Ramos (cell line): ENCODE data around the gene ACBD4.

Experiments used
- in situ Hi-C: fragments of 300-500 bp; cut with MboI; formaldehyde crosslinking; loops from one replicate; pipeline ENCODE4 v1.14.3; 2022; ENCODE audit warnings: low sequenced_read_pairs; ENCODE audit not compliant: unreplicated experiment

Gene ACBD4

GRCh38 chr17:45171338-45172231, 36.1 kb downstream of the ACBD4 start:
- in situ Hi-C loops: no loop called here

DNA sequence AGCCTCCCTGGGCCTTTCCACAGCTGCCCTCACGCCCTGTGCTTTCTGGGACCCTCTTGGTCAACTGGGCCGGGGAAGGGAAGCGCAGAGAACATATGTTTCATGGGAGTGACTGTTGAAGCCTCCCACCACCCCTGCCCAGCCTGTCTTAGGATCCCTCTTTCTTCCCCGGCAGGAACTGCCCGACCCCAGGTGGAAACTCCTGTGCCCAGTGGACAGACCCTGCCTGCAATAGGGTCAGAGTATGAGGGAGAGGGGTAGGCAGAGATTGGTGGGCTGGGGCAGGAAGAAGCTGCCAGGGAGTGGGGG, 36.7 kb downstream of the ACBD4 start:
- in situ Hi-C loops: no loop called here

DNA sequence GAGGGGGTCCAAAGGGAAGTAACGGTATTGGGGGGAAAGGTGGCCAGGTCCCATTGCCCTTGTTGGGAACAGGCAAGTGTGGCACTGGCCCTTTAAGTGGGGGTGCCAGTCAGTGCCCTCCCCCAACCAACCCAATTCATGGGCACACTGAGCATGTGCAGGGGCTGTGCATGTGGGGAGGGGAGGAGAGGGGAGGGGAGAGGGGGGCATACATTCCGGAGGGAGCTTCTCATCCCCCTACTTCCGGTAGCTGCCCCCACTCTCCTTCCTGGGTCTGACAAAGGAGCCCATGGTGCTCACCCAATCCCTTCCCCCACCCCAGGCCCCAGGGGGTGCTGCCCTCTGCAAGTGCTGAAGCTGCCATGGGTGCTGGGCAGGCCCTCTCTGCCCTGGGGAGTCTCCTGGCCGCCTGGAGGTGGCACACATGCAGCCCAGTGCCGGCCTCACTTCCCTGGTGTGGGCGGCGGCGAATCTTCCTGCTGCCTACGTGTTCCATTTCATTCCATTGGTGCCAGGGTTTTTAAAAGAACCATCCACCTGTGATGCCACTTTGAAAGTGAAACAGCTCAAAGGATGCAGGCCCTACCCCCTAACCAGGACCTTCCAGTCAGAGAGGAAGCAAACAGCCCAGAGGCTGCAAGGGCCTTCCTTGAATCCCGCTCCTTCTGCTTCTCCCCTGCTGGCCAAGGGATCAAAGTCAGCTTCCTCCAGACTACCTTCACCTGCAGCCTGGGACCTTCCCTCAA, 37.2 kb downstream of the ACBD4 start:
- in situ Hi-C loops: no loop called here

GRCh38 chr17:45175759-45176115, 40.2 kb downstream of the ACBD4 start:
- in situ Hi-C loops: no loop called here

GRCh38 chr17:45177563-45177962, 42.1 kb downstream of the ACBD4 start:
- in situ Hi-C loops: no loop called here

- in situ Hi-C loops: no loop called here
Observed at GRCh38 chr17:45184144-45184543, 48.7 kb downstream of the ACBD4 start.

- in situ Hi-C loops: no loop called here
Observed at GRCh38 chr17:45186801-45187354, 51.4 kb downstream of the ACBD4 start.

GRCh38 chr17:45189009-45189408, 53.5 kb downstream of the ACBD4 start:
- in situ Hi-C loops: no loop called here

DNA sequence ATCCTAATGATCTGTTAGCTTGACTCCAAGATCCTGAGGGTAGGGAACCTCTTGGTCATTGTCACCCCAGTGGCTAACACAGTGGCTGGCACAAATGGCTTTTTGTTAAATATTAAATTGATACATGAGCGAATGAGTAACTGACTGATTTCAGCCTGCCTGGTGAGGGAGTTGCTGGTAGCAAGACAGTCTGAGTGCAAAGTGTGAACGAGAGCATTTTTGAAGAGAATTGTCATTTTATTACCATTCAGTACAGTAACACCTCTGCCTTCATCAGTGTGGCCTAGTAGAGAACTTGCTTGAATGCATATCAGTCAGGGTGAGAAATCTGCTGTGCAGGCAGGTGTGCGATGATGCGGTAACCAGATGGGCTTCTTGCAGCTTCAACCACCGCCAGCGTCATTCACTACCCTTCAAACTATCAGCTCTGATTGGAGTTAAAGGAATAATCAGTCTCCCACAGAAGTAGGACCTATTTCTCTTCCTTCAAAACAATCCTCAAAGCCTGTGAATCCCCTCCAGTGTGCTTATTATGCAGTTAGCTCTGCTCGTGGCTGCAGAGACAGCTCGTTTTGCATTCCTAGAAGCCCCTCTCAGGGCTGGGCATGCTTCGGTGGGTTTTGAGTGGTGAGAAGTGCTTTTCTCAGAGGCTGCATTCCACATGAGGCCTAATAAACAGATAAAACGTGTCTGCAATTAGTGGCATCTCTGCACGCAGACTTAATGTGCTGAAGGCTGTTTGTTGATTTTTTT, 55.2 kb downstream of the ACBD4 start:
- in situ Hi-C loops: loop anchor here (10.0 kb wide), 1 partner anchor 46 kb away; the partner anchor contains the start of gene HEXIM1
